Panc1 (cell line): ENCODE measurements around the gene LAMC2. TPM values are rescaled to one million over a fixed set of nuclear protein-coding genes. Genes with fewer than 3 reads are reported as not detected.

Experiments
- ATAC-seq: fragments of 200-7000 bp; cut with Tn5 transposase; 2 replicates; pipeline ENCODE4 v1.9.1; 2020; ENCODE audit warnings: mild to moderate bottlenecking, moderate library complexity
- BruUV-seq: library from RNA; stranded (reverse); fragments of 400-500 nt; replicated peaks from 2 replicates; lab custom pipeline; 2021; lab: Mats Ljungman, UMichigan
- CTCF ChIA-PET: fragments of 300-600 bp; sonication (Branson Sonifier 250); formaldehyde crosslinking; loops from one replicate; lab custom pipeline; 2022; ENCODE audit warnings: antibody characterized with exemption; lab: Charles Lee
- POLR2A ChIA-PET: fragments of 300-600 bp; sonication (Branson Sonifier 250); formaldehyde crosslinking; loops from one replicate; lab custom pipeline; 2022; ENCODE audit warnings: antibody characterized with exemption; lab: Charles Lee
- DNase-seq: peaks from one replicate; pipeline ENCODE4 v3.0.0-alpha.2; 2010; ENCODE audit warnings: low read depth, low spot score
- H3K27ac ChIP-seq: 2 replicates; pipeline ENCODE4 v1.5.1; 2011; ENCODE audit warnings: mild to moderate bottlenecking, low read length, inconsistent platforms
- H3K27me3 ChIP-seq: fragments of 200-500 bp; sonication (Bioruptor generic); 2 replicates; pipeline ENCODE4 v1.6.0; 2014; ENCODE audit warnings: low read length, inconsistent platforms; ENCODE audit not compliant: control insufficient read depth, insufficient read depth
- H3K36me3 ChIP-seq: fragments of 200-500 bp; sonication (Bioruptor generic); 2 replicates; pipeline ENCODE4 v1.5.1; 2014; ENCODE audit warnings: inconsistent platforms, mild to moderate bottlenecking, low read length, moderate library complexity; ENCODE audit not compliant: control insufficient read depth, insufficient read depth
- H3K4me1 ChIP-seq: 2 replicates; pipeline ENCODE4 v1.5.1; 2011; ENCODE audit warnings: inconsistent platforms, mild to moderate bottlenecking, low read length, moderate library complexity; ENCODE audit not compliant: control insufficient read depth, insufficient read depth
- H3K4me3 ChIP-seq, 2 experiments: 2 replicates each; pipeline ENCODE4 v1.5.1; 2011 to 2012; ENCODE audit warnings: low read depth in 2 of 2, low read length in 2 of 2, mild to moderate bottlenecking in 2 of 2, inconsistent platforms in 1 of 2, moderate library complexity in 1 of 2
- H3K9me3 ChIP-seq: fragments of 200-500 bp; sonication (Bioruptor generic); 2 replicates; pipeline ENCODE4 v1.5.1; 2014; ENCODE audit warnings: low read depth, mild to moderate bottlenecking, inconsistent platforms, low read length, moderate library complexity; ENCODE audit not compliant: control insufficient read depth, insufficient read depth
- POLR2AphosphoS5 ChIP-seq: IDR thresholded peaks from 2 replicates; pipeline ENCODE4 v1.6.1; 2012; ENCODE audit warnings: mild to moderate bottlenecking, low read depth, low read length, moderate library complexity
- SIN3A ChIP-seq: IDR thresholded peaks from 2 replicates; pipeline ENCODE4 v1.6.1; 2012; ENCODE audit warnings: low read depth, mild to moderate bottlenecking, low read length, moderate library complexity, borderline replicate concordance; ENCODE audit not compliant: insufficient read depth
- TCF7L2 ChIP-seq: IDR thresholded peaks from 2 replicates; pipeline ENCODE4 v1.6.1; 2011; ENCODE audit warnings: mild to moderate bottlenecking, low read depth, low read length, inconsistent platforms
- in situ Hi-C: cut with HindIII; loops from 2 replicates; pipeline ENCODE4 v1.10.0; 2016; ENCODE audit warnings: low sequenced_read_pairs, low pct_unique_long_range_greater_than_20kb
- intact Hi-C: fragments of 100-400 bp; cut with micrococcal nuclease; formaldehyde crosslinking; loops from one replicate; pipeline ENCODE4 v1.10.0; 2022; ENCODE audit not compliant: unreplicated experiment
- total RNA-seq: library from RNA; stranded (reverse); gene quantifications from one replicate; pipeline ENCODE4 v1.2.1, GENCODE V29; 2021; ENCODE audit not compliant: unreplicated experiment
- TF ChIP-seq, protein P1 (sequence below): fragments of 450-650 bp; IDR thresholded peaks from 2 replicates; pipeline ENCODE4 v1.5.1; 2017; ENCODE audit warnings: mild to moderate bottlenecking
- TF ChIP-seq, protein P2 (sequence below), 2 experiments: IDR thresholded peaks; 2 replicates each; pipeline ENCODE4 v1.6.1; 2011 to 2012; ENCODE audit warnings: low read depth in 2 of 2, control low read depth in 1 of 2, low read length in 1 of 2, mild to moderate bottlenecking in 1 of 2, moderate library complexity in 1 of 2; ENCODE audit not compliant: insufficient read depth in 1 of 2

LAMC2 gene
- total RNA-seq, 1 experiment from 2014 or later, result 8.3 TPM

GRCh38 chr1:183205196-183205781, 19.2 kb downstream of the LAMC2 start:
- Histone ChIP-seq H3K36me3 (no peaks in the 10 kb centered on the region), H3K27me3 (no peaks in the 10 kb centered on the region), H3K27ac (no peak overlapping the region), H3K4me3 (no peak overlapping the region), H3K4me1 (no peaks in the 10 kb centered on the region), H3K9me3 (no peaks in the 10 kb centered on the region)
- ATAC-seq (no peak), DNase-seq (no peak)
- intact Hi-C loops (no loop called here), in situ Hi-C loops (no loop called here)
- TF ChIP-seq, protein P1, sequence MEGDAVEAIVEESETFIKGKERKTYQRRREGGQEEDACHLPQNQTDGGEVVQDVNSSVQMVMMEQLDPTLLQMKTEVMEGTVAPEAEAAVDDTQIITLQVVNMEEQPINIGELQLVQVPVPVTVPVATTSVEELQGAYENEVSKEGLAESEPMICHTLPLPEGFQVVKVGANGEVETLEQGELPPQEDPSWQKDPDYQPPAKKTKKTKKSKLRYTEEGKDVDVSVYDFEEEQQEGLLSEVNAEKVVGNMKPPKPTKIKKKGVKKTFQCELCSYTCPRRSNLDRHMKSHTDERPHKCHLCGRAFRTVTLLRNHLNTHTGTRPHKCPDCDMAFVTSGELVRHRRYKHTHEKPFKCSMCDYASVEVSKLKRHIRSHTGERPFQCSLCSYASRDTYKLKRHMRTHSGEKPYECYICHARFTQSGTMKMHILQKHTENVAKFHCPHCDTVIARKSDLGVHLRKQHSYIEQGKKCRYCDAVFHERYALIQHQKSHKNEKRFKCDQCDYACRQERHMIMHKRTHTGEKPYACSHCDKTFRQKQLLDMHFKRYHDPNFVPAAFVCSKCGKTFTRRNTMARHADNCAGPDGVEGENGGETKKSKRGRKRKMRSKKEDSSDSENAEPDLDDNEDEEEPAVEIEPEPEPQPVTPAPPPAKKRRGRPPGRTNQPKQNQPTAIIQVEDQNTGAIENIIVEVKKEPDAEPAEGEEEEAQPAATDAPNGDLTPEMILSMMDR, result no peak
- TF ChIP-seq, protein P2, sequence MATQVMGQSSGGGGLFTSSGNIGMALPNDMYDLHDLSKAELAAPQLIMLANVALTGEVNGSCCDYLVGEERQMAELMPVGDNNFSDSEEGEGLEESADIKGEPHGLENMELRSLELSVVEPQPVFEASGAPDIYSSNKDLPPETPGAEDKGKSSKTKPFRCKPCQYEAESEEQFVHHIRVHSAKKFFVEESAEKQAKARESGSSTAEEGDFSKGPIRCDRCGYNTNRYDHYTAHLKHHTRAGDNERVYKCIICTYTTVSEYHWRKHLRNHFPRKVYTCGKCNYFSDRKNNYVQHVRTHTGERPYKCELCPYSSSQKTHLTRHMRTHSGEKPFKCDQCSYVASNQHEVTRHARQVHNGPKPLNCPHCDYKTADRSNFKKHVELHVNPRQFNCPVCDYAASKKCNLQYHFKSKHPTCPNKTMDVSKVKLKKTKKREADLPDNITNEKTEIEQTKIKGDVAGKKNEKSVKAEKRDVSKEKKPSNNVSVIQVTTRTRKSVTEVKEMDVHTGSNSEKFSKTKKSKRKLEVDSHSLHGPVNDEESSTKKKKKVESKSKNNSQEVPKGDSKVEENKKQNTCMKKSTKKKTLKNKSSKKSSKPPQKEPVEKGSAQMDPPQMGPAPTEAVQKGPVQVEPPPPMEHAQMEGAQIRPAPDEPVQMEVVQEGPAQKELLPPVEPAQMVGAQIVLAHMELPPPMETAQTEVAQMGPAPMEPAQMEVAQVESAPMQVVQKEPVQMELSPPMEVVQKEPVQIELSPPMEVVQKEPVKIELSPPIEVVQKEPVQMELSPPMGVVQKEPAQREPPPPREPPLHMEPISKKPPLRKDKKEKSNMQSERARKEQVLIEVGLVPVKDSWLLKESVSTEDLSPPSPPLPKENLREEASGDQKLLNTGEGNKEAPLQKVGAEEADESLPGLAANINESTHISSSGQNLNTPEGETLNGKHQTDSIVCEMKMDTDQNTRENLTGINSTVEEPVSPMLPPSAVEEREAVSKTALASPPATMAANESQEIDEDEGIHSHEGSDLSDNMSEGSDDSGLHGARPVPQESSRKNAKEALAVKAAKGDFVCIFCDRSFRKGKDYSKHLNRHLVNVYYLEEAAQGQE (IDR thresholded peaks at IDR 0.05; ENCODE audit: insufficient read depth in 1 of 2, low read depth in 2 of 2, low read length in 1 of 2), result no peak
- TF ChIP-seq POLR2AphosphoS5 (no peak), TCF7L2 (no peak), SIN3A (no peak)
- BruUV-seq, result no TSS peak
- CTCF ChIA-PET, result interaction anchor here (1.8 kb wide), 1 partner anchor 22 kb away, joined by 4 read pairs; no protein-coding TSS in a partner anchor
- POLR2A ChIA-PET, result no interaction called here

- H3K27me3 ChIP-seq, result no peaks in the 10 kb centered on the region
- no peak overlapping the region for H3K27ac ChIP-seq
- DNase-seq (no peak), ATAC-seq (no peak)
- H3K9me3 ChIP-seq, result no peaks in the 10 kb centered on the region
- no peaks in the 10 kb centered on the region for H3K4me1 ChIP-seq
- no TSS peak for BruUV-seq
- no peak for TF ChIP-seq SIN3A
- TF ChIP-seq, protein P2 (IDR thresholded peaks at IDR 0.05; ENCODE audit: insufficient read depth in 1 of 2, low read depth in 2 of 2, low read length in 1 of 2), result no peak
- TF ChIP-seq, protein P1, result no peak
- no peak for TF ChIP-seq POLR2AphosphoS5
- no peak for TF ChIP-seq TCF7L2
- intact Hi-C loops (no loop called here), in situ Hi-C loops (no loop called here)
- H3K36me3 ChIP-seq, result no peaks in the 10 kb centered on the region
- no peak overlapping the region for H3K4me3 ChIP-seq
- POLR2A ChIA-PET, result no interaction called here
- CTCF ChIA-PET, result no interaction called here
Measured at GRCh38 chr1:183206538-183207122, 20.6 kb downstream of the LAMC2 start.
